HG03097 (cell line): ENCODE measurements around the gene DNAJB2.
"Not testable (repeated sequence)": the region's sequence is repeated elsewhere in the genome, so short reads cannot be mapped to it uniquely, and the experiment has no call there.

Source experiments
- ATAC-seq: cut with Tn5 transposase; IDR thresholded peaks from one replicate; pipeline ENCODE4 v1.9.1; 2021; ENCODE audit not compliant: unreplicated experiment, low FRiP score

The DNAJB2 gene

GRCh38 chr2:219297766-219298456 lies 18.7 kb downstream of the DNAJB2 start:
- ATAC-seq: no peak

- no peak for ATAC-seq
Measured at GRCh38 chr2:219298759-219299371, 19.7 kb downstream of the DNAJB2 start.

GRCh38 chr2:219299372-219299760 lies 20.2 kb downstream of the DNAJB2 start:
- no peak for ATAC-seq

DNA sequence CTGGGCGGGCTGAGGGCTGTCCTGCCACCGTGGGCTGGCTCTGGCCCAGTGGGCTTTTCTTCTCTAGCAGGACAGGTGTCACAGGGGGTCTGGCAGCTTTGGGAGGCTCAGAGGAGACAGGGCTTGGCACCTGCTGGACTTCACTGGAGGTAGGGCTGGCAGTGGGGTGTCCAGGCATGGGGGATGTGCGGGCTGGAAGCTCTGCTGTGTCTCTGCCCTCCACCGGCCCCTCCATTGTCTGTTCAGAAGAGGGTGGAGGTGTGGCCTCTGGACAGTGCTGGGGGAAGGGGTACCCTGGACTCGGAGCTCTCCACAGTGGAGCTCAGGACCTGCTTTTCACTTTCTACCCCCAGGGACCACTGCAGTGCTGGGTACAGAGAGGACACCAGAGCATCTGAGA lies 20.9 kb downstream of the DNAJB2 start:
- ATAC-seq: no peak

GRCh38 chr2:219302412-219302968 lies 23.3 kb downstream of the DNAJB2 start:
- ATAC-seq: no peak

- no peak for ATAC-seq
Measured at GRCh38 chr2:219304223-219304622, 25.1 kb downstream of the DNAJB2 start.

DNA sequence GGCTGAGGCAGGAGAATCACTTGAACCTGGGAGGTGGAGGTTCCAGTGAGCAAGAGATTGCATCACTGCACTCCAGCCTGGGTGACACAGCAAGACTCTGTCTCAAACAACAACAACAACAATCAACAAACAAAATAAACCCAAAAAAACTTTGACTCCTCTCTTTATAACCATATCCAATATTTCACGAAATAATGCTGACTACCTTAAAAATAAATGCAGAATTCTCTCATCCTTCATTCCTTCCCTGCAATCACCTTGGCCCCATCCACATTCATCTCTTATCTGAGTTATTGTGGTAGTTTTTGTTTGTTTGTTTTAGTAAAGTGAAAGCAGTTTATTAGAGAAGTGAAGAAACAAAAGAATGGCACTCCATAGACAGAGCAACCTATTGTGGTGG lies 26.9 kb downstream of the DNAJB2 start:
- no peak for ATAC-seq

GRCh38 chr2:219308142-219309101 lies 29.3 kb downstream of the DNAJB2 start:
- ATAC-seq: no peak

GRCh38 chr2:219309278-219309677 lies 30.1 kb downstream of the DNAJB2 start, which contains the start of gene PTPRN:
TSS of gene PTPRN (minus strand) at chr2:219309401. CDS start at chr2:219309332, 69 bp downstream.
- ATAC-seq: no peak

- ATAC-seq: not testable (repeated sequence)
Measured at GRCh38 chr2:219312683-219313263, 33.6 kb downstream of the DNAJB2 start.

GRCh38 chr2:219314804-219315468 lies 35.8 kb downstream of the DNAJB2 start:
- ATAC-seq: no peak

DNA sequence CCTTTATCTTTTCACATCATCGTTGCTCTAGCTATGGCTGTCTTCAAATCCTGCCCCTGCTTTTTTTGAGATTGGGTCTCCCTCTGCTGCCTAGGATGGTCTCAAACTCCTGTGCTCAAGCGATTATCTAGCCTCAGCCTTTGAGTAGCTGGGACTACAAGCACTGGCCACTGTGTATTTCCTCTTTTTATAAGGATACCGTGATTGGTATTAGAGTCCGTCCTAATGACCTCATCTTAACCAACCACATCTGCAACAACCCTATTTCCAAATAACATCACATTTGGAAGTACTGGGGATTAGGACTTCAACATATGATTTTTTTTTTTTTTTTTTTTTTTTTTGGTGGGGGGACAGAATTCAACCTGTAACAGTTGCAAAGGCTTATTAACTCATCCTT lies 44.3 kb downstream of the DNAJB2 start:
- ATAC-seq: no peak

DNA sequence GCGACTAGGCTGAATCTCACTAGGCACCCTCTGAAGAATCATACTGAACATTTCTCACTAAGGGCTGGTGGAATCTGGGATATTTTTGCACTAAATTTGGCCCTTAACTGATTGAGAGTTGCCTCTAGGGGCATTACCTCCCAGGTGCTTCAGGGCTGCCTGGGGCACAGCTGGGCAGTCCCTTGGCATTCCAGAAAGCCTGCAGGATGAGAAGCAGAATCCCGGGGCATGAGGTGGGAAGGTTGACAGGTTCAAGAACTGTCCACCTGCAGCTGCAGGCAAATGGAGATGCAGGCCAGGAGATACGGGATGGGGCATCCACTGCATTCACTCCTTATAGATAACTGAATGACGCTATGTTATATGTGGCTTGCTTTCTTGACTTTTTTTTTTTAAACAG lies 46.0 kb downstream of the DNAJB2 start:
- no peak for ATAC-seq

- no peak for ATAC-seq
Measured at GRCh38 chr2:219325657-219326315, 46.6 kb downstream of the DNAJB2 start.

- no peak for ATAC-seq
Measured at GRCh38 chr2:219327719-219328118, 48.6 kb downstream of the DNAJB2 start.

- no peak for ATAC-seq
Measured at GRCh38 chr2:219331560-219332213, 52.5 kb downstream of the DNAJB2 start.

DNA sequence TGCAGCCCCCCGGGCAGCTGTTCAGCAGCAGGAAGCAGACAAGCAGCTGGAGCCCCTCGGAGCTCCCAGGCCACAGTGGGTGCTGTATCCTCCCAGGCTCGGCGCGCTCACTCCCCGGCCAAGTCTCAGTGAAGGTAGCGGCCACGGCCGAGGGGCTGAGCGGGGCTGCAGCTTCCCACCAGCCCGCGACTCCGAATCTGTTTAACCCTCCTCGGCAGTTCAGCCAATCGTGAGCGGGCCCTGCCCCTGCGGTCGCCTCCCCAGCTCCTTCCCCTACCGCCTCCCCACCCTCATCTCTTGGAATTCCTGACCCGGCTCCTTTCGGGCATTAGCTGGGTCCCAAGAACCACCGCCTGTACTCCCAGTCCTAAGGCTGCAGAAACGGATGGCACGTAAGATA lies 53.4 kb downstream of the DNAJB2 start, which contains the start of gene RESP18:
Gene RESP18, minus strand, starts transcription at position 203 of the 400 bp plus-strand sequence.
- no peak for ATAC-seq

GRCh38 chr2:219334076-219334475 lies 54.9 kb downstream of the DNAJB2 start:
- ATAC-seq: no peak

GRCh38 chr2:219335373-219335786 lies 56.2 kb downstream of the DNAJB2 start:
- no peak for ATAC-seq
